Measurements from ENCODE around the gene CATSPERE.
A peak's percentile ranks its signal among the peaks of the same experiment; 100 is the strongest.
"Not testable (repeated sequence)": the region's sequence is repeated elsewhere in the genome, so short reads cannot be mapped to it uniquely, and the experiment has no call there.

The CATSPERE gene

DNA sequence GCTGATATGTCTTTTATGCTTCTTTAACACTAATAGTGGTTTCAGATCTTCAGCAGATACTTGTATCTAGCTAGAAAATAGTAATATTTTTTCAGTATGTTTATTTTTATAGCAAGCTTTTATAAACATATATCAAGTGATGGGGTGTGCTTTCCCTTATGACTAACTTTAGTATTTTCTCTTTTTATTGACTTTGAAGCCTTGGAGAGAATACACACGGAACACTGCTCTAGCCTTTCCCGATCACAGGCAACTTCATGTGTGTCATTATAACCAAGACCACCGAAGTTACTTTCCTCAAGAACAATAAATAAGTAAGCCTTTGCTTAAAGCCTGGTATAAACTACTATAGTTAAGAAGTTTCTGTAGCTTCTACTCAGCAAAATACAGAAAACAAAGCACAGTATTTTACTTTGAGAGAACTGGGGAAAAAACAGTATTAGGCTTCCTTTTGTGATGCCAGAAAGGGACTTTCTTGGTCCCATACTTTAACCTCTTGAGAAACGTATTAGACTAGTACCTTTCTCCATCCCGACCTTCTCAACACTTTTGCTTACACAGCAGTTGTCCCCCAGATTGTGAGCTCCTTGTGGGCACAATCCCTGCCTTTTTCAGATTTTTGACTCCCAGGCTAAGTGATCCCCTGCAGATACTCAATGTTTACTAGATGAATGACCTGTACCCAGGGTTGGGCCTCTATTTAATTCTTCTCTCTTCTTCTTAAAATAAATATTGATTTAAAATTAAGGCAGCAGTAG lies 12.6 kb upstream of the CATSPERE start:
- ATAC-seq: no peak

DNA sequence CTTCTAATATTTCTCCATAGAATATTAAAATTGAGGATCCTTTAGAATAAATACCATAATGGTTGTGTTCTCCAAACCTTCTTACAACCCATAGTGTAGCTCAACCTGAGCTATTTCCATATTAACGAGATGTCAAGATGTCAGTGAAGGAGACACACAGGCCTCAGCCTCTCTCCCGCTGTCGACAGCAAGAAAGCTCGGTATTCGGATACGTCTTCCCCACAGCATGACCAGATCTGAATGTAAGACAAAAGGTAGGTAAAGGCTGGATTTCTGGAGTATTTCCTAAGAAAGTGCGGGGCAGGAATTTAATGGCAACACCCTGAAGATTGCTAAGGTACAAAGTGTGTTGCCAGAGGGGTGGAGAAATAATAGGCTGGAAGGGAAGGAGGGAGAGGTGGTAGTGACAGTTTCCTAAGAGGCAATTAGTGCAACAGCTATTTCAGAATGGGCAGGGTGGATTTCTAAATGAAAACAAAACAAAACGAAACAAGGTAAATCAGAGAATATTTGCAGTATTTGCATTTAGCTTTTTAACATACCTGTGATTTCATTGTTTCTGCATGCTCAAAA lies 11.1 kb upstream of the CATSPERE start:
- no peak for ATAC-seq

DNA sequence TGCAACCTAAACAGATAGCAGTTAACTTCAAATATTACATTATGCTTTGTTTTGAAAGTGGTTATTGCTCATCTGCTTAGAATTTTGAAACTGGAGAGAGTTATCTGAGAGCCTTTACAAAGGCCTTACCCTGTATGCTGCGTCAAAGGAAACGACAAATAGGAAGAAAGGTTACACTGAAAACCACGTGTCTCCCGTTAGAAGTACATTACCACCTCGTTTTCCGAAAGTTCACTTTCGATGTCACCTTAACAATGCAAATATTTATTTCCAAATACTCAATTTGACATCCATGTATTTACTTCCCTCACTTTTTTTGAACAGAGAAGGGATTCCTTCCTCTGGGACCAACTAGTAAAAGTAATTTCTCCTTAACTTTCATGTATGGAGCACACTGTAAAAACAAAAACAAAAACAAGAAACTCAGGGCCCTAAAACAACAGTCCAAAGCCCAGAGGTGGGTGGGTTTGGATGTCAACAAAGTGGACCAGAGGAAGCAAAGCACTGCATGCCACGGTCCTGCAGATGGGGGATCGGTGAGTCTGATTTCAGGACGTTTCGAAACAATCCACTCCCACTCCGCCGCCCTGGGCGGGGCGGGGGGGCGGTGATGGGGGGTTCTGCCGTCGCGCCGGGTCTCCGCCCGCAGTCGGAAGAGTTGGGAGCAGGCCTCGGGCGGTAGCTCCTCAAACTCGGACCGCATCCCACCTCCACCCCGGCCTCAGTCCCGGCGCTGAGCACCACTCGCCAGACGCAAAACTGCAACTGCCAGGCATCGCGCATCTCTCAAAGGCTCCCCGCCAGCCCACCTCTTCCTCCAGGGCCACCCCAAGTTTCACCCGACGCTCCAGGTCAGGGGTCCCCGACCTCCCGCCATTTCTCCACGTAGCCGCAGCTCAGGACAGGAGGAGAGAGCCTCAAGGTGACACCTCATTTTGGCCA lies 10.2 kb upstream of the CATSPERE start:
- ATAC-seq: peak in 1 of 2 donors; percentile 18

DNA sequence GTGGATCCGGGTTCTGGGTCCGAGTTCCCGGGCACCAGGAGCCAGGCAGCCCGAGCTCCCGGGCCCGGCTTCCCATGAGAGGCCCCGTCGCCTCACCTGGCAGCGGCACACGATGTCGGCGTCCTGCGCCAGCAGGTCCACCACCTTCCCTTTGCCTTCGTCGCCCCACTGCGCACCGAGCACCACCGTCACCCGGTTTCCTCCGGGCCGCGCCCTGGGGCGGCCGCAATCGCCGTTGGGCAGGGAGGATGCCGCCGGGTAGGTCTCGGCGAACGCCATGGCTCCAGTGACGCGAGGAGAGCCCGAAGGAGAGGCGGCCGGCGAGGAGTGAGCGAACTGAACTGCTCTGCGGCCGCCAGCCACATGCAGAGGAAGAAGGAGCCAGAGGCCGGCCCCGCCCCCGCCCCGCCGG lies 9.5 kb upstream of the CATSPERE start, which contains the start of gene ADSS2:
ADSS2 (minus strand) TSS at position 371 of the 412 bp plus-strand sequence; CDS start at position 279, 92 bp downstream.
- no peak for ATAC-seq

DNA sequence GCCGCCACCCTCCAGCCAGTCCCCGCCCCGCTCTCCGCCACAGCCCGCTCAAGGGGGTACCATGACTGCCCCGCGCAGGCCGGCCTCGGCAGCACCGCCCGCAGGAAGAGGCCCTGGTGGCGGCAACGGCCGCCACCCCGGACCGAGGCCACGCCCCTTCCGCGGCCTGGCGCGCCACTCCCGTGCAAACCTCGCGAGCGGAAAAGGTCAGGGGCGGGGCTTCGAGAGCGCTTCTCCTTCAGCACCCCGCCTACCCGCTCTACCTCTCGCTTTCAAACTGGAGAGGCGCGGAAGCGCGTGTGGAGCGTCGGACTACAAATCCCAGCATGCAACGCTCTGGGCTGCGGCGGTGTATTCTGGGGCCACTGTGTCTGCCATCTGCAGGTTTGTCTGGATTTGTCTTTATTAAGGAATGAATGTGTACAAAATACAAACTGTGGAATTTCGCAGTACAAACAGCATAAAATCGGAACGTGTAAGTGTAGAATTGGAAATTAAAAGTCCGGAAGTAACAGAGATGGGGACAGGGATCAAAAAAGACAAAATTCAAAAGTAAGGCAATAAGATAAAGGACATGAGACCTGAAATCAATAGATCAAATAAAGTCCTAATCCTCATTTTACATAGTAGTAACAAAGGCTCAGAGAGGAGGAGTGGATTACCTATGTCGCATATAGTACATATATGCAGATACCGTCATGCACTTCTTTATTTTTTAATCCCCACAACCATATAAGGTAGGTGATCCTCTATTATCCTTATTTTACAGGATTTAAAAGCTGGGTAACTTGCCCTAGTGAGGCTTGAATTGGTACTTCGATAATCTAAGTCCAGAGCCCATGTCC lies 8.9 kb upstream of the CATSPERE start:
- ATAC-seq: peak; percentile 92 to 93

DNA sequence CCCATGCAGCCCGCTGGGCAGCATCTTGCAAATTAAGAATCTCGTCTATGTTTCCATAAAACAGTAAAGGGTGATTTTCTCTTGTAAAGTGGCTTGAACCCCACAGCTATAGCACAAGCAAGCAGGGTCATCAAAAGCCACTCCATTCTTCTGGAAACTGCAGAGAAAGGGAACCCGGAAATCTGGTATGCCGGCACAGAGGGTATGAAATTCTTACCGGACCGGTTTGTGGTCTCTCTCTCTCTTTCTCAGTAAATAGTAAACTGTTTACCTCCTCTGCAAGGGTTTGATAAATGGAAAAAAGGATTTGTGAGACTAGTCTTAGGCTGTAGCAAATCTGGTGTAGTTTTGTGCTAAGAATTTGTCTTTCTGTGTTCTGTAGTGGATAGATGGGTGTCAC lies 6.7 kb upstream of the CATSPERE start:
- ATAC-seq: no peak

DNA sequence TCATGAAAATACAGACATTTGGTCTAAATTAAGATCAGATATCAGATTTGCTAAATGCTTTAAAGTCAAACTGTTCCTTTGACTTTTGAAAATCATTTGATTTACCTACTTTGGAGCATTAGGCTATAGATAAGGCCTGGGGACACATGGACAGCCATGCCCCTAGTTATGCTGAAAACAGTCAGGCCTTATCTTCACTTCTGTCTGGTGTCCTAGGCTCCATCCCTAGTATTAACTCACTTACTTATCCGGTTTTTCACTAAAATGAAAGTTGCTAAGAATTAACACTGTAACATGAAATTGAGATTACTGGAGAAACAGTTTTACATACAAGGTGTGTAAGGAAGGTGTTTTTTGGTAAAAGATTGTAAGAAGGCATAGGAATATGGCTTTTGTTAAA lies 4.5 kb upstream of the CATSPERE start:
- ATAC-seq: no peak

DNA sequence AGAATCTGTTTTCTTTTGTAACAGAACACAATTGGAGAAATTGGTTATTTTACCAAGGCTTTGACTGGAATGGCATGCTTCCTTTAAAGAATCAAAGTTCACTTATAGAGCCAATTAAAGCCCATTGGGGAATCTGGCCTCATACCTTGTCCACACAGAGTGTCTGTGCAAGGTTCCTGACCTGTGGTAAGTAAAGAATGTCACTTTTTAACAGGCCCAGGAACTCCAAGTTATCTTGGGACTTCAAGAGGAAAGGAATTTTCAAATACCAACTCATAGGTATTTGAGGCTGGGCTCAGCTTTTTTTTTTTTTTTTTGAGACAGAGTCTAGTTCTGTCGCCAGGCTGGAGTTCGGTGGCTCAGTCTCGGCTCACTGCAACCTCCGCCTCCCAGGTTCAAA lies 2.3 kb upstream of the CATSPERE start:
- ATAC-seq: no peak

DNA sequence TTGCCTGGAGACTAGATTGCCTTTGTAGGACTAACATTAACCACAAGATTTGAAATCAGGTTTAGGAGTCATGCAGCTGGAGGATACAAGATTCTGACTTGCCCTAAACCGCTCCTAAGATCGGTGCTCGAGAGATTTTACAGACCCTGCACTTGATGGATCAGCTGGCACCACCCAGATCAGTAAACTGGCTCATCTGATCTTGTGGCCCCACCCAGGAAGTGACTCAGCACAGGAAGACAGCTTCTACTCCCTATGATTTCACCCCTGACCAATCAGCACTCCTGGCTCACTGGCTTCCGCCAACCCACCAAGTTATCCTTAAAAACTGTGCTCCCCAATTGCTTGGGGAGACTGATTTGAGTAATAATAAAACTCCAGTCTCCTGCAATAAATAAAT lies 876 bp upstream of the CATSPERE start:
- ATAC-seq: no peak

DNA sequence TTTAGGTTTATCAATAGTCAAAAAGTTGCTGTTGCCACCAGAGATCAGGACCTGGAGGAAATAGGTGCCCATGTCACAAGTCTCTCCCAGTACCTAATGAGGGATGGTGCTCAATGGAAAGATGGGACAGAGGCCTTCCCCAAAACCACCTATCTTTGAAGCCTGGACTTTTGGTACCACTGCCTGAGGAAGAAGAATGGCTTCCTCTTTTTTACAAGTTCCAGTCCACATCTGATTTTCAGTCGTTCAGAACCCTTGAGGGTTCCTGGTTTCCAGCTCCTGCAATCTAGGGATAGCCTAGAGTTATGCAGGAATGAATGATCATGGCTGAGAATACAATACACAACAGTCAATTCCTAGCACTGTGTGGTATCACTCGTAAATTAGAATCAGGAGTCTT lies 5.7 kb downstream of the CATSPERE start:
- ATAC-seq: no peak

DNA sequence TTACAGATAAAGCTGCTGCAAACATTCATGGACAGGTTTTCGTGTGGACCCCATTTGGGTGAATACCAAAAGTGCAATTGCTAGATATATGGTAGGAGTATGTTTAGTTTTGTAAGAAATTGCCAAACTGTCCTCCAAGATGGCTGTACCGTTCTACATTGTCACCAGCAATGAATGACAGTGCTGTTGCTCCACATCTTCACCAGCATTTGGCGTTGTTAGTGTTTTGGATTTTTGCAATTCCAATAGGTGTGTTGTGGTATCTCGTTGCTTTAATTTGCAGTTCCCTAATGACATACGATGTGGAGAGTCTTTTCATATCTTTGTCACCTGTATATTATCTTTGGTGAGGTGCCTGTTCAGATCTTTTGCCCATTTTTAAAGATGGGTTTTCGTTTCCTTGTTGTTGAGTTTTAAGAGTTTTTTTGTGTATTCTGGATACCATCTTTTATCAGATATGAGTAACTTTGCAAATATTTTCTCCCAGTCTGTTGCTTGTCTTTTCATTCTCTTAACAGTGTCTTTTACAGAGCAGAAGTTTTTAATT lies 12.1 kb downstream of the CATSPERE start:
- no peak for ATAC-seq

DNA sequence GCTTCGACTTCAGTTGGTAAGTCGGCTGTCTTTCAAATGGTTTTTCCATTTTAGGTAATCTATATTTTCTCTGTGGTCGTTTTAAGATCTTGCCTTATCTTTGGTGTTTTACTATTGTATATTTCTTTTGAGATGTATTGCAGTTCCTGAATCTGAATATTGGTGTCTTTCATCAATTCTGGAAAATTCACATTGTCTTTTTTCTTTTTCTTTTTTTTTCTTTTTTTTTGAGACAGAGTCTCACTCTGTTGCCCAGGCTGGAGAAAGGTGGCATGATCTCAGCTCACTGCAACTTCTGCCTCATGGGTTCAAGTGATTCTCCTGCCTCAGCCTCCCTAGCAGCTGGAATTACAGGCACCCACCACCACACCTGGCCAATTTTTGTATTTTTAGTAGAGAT lies 23.9 kb downstream of the CATSPERE start:
- ATAC-seq: not testable (repeated sequence)

DNA sequence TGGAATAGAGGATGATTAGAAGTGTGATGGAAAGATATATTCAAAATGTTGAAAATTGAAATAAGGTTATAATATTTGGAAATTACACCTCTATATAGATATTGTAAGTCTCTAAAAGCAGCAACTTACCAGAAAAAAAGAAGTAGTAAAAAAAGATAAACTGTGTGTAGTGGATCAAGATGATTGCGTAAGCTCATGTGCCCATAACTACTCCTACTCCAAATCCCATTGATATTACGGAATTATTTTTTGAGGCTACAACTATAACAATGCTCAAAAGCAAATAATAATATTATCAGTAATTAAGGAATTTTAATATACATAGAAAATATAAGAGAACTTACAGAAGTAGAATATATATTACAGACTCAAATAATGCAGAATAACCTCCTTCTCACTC lies 33.6 kb downstream of the CATSPERE start:
- no peak for ATAC-seq

DNA sequence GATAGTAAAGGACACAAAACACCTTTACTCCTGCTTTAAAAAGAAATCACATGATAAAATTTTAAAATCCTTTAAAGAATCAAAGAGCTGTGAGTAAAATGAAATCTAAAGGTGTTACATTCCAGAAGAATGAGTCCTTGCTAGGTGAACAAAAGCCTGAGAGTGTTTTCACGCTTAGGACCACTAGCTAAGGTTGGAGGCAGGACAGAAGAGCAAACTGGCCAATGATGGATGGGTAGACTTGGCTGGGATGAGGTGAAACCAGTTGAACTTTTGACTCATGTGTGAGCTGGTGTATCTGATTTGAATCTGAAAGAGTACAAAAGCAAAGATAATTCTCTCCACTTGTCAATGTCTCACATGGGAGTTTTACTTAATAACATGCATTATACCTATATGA lies 35.1 kb downstream of the CATSPERE start:
- ATAC-seq: no peak

DNA sequence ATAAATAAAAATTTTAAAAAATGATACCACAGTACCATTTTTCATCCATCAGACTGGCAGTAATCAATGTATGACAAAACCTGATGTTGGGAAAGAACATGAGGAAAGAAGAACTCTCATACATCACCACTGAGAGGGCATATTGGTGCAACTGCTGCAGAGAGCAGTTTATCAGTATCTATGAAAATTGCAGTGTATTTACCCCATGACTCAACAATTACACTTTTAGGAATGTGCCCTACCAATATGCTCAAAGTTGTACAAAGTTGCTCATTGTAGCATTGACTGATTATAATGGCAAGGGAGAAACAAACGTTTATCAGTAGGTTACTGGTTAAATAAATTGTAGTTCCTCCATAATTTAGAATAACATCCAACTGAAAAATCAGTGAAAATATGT lies 36.7 kb downstream of the CATSPERE start:
- no peak for ATAC-seq

DNA sequence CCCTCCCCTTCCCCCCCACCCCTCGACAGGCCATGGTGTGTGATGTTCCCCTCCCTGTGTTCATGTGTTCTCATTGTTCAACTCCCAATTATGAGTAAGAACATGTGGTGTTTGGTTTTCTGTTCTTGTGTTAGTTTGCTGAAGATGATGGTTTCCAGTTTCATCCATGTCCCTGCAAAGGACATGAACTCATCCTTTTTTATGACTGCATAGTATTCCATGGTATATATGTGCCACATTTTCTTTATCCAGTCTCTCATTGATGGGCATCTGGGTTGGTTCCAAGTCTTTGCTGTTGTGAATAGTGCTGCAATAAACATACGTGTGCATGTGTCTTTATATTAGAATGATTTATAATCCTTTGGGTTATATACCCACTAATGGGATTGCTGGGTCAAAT lies 38.4 kb downstream of the CATSPERE start:
- not testable (repeated sequence) for ATAC-seq

DNA sequence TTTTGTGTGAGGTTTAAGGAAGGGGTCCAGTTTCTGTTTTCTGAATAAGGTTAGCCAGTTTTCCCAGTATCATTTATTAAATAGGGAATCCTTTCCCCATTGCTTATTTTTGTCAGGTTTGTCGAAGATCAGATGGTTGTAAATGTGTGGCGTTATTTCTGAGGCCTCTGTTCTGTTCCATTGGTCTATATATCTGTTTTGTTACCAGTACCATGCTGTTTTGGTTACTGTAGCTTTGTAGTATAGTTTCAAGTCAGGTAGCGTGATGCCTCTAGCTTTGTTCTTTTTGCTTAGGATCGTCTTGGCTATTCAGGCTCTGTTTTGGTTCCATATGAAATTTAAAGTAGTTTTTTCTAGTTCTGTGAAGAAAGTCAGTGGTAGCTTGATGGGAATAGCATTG lies 39.4 kb downstream of the CATSPERE start:
- not testable (repeated sequence) for ATAC-seq

DNA sequence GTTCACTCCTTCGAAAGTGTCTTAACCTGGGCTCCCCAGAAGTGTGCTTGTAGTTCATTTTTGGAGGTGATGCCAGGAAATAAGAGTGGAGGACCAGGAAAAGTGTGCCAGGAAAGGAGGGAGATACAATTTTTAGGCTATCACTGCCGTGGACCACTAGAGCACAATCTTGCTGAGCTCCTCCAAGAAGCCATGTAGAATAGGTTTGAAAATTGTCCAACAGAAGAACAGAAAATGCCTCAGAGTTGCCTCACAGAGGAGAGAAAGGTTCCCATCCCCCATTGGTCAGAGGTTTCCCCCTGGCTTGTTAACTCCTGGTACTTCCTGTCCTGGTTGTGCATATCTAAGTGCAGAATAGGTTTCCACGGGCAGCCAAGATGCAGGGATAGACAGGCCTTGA lies 41.6 kb downstream of the CATSPERE start:
- ATAC-seq: no peak

DNA sequence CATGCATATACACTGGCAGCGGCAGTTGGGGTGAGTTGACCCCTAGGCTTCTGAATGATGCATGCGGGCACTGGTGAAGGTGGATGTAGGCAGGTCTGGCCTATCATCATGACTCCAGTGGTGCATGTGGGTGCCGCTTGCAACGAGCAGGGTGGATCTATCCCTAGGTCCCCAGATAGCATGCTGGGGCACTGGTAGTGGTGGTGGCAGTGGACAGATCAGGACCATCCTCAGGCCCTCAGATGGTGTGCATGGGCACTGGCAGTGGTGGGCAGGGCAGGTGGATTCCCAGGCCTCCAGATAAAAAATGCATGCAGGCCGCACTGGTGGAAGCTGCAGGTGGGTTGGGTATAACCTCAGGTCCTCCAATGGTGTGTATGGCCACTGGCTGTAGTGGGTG lies 52.4 kb downstream of the CATSPERE start:
- no peak for ATAC-seq

DNA sequence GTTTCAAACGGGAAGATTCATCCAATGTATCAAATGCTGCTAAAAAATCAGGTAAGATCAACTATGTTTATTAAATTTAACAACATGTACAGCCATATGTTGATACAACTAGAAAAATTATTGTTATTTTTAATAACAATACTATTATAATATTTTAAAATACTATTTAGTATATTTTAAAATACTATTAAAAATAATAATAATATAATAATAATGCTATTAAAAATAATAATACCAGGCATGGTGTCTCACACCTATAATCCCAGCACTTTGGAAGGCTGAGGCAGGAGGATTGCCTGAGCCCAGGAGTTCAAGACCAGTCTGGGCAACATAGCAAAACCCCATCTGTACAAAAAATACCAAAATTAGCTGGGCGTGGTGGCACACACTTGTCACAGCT lies 54.6 kb downstream of the CATSPERE start:
- ATAC-seq: no peak

DNA sequence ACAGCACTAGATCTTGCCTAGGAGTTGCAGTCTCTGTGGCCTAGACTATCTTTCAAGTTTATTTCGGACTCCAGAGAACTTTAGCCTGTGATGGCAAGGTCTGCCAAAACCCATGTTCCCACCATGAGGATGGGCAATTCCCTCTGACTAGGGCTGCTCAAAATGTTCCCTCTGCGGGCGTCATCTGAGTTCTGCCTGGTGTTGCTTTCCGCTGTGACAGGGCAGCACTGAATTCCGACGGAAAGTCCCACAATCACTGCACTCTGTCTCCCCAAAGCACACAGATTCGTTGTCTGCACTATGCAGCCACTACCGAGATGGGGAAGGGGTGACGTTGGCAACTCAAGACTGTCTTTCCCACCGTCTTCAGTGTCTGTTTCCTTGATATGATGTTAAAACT lies 75.2 kb downstream of the CATSPERE start:
- ATAC-seq: no peak

DNA sequence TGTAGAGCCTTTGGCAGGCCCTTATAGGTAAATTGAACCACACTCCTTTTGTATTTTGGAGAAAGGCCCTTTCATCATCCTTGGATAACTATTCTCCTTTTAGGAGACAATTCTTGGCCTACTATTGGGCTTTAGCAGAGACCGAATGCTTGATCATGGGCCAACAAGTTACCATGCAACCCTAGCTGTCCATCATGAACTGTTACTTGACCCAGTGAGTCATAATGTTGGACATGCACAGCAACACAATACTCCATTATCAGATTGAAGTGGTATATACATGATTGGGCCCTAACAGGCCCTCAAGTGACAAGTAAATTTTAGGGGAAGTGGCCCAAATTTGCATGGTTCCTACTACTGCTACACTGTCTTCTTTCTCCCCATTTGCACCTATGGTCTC lies 84.4 kb downstream of the CATSPERE start:
- ATAC-seq: no peak

Data from activated CD4-positive, CD25-positive, alpha-beta regulatory T cell treated with anti-CD3 and anti-CD28 coated beads, Interleukin-2, amount 50 U/mL, for 24 hours (primary cell).